RCC 7860 (cell line): ENCODE results near the gene GPX5.
"Not testable (repeated sequence)": the region's sequence is repeated elsewhere in the genome, so short reads cannot be mapped to it uniquely, and the experiment has no call there.

Source experiments
- DNase-seq: peaks from one replicate; pipeline ENCODE4 v3.0.0-alpha.2; 2015; ENCODE audit warnings: low spot score
- FAIRE-seq: peaks from 2 replicates; lab custom pipeline; 2012; peaks lifted over from hg19 to GRCh38; lab: Jason Lieb, UNC

GPX5 gene, protein sequence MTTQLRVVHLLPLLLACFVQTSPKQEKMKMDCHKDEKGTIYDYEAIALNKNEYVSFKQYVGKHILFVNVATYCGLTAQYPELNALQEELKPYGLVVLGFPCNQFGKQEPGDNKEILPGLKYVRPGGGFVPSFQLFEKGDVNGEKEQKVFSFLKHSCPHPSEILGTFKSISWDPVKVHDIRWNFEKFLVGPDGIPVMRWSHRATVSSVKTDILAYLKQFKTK

GRCh38 chr6:28525496-28526039 is at the start of gene GPX5:
TSS of gene GPX5 (plus strand) at chr6:28525881. CDS start at chr6:28526014, 133 bp downstream.
- no peak for FAIRE-seq

DNA sequence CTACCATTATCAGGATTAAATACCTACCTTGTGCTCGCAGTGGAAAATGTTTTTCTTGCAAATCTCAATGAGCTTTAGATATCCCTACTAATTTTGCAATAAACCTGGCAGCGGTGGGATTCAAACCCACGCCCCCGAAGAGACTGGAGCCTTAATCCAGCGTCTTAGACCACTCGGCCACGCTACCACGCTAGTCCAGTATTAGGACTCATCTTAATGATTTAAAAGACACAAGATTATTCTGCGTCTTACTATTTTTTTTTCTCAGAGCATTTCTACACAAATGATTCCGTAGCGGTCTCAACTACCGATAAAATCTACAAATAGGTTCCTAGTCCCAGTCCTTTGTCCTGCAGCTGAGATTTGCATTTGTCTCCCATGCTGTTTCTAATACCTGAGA is 47.2 kb upstream of the GPX5 start:
- no peak for FAIRE-seq
- no peak for DNase-seq

More at GRCh38 chr6:28525496-28526039, at the start of gene GPX5:
- DNase-seq: peak; percentile 9

- DNase-seq: no peak
- FAIRE-seq: no peak
Observed at GRCh38 chr6:28480253-28480932, 45.3 kb upstream of the GPX5 start.

GRCh38 chr6:28485482-28485881 is 40.2 kb upstream of the GPX5 start:
- FAIRE-seq (no peak), DNase-seq (no peak)

DNA sequence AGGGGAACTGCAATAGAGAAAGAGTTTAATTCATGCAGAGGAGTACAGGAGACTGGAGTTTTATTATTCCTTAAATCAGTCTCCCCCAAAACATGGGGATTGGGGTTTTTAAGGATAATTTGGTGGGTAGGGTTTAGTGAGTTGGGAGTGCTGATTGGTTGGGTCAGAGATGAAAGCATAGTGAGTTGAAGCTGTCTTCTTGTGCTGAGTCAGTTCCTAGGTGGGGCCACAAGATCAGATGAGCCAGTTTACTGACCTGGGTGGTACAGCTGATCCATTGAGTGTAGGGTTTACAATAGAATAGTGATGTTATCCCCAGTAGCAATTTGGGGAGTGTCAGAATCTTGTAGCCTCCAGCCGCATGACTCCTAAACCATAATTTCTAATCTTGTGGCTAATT is 39.1 kb upstream of the GPX5 start:
- FAIRE-seq: no peak
- DNase-seq: no peak

DNA sequence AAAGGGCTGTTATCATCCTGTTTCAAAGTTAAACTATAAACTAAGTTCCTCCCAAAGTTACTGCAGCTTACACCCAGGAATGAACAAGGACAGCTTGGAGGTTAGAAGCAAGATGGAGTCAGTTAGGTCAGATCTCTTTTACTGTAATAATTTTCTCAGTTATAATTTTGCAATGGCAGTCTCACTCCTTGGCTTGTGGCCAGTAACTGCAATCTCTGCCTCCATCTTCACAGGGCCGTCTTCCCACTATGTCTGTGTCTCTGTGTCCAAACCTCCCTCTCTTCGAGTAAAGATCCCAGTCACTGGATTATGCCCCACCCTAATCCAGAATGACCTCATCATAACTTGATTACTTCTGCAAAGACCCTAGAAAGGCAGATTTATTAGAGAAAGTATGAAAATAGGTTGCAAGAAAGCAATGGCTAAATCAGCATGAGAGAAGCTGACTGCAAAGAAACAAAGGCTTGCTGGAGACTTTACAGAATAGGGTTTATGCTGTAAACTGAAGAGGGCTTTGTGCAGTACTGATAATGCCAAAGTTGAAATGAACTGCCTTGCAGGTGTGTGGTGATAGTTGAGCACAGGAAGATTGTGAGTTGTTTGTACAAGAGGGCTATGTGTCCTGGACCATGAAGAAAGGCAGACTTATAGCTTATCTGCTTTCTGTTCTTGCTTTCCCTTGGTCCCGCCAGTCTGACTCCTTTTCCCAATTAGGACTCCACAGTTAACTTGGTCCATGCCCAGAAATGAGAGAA is 38.5 kb upstream of the GPX5 start:
- FAIRE-seq (no peak), DNase-seq (no peak)

- DNase-seq: peak; percentile 64
- FAIRE-seq: no peak
Observed at GRCh38 chr6:28488916-28489365, 36.7 kb upstream of the GPX5 start.

DNA sequence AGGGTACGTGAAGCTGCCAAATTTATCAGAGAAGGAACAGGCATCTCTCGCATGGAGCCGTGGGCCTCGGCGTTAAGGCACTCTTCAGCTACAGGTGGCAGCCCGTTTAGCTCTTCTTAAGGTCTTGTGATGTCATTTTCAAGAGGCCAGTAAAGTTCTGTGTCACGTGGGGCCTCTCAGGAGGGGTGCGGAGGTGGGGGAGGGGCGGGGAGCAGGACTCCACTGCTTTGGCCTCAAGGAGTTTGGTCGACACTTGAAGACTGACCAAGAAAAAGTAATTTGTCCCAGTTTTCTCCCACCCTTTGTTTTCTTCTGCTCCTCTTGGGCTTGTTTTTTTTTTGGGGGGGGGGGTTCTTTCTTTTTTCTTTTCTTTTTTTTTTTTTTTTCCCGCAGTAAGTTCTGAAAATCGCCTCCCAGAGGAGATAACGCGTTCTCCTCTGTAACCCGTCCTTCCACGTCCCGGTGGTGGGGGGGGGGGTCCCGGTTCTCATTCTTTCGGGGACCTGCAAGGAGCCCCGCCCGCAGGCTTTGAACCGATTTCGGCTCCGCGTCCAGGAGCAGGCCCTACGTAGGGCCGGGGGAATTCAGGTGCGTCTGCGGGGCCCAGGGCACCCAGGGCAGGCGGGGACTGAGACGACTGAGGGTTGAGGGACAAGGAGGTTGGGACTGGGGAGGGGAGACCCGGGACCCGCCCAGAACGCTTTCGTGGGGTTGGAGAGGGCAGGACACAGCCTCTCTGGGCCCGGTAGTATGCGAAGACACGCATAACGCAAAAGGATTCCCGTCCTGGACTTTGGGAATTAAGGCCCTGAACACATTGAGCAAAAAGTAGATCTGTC is 36.1 kb upstream of the GPX5 start:
- peak; percentile 39 for DNase-seq
- no peak for FAIRE-seq

DNA sequence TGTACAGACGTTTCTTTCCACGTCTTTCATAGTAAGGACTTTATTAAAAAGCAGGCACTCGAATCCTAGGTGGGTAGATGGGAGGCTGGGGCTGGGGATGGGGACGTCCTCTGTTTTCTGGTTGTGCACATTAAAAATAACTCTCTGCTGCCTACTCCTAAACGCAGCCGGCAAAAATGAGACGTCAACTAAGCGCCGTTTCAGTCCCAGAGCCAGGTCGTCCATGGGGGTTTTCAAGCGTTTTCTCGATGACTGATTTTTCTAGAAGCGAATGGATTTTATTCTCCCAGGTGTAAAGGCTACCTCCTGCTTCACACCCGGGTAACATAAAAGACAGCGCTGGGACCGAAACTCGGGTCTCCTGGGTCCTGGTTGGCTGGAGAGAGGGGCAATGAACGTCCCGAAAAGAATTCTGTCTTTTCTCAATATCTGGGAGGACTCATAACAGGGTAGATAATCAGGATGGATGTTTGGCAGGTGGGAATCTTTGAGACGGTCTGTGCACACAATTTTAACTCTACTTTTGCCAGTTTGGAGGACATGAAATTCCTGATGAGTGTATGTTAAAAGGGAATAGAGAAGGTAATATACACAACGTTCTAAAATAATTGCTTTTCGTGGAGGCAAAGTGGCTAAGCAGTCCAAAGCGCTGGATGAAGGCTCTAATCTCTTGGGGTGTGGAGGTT is 35.3 kb upstream of the GPX5 start:
- no peak for DNase-seq
- FAIRE-seq: no peak

DNA sequence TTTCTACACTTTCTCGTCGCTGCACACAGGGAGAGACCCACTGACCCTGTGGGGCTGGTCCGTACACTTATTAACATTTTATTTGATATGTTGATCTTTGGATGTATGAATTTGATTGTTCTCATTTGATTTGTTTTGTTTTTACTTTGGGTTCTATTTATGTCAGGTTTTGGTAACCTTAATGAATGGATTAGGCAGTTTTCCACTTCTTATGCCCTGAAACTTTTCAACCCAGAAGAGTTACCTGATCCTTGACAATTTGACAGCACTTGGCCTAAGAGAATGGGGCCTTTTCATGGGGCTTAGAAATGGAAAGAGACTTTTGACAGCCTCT is 33.7 kb upstream of the GPX5 start:
- FAIRE-seq: no peak
- DNase-seq: no peak

DNA sequence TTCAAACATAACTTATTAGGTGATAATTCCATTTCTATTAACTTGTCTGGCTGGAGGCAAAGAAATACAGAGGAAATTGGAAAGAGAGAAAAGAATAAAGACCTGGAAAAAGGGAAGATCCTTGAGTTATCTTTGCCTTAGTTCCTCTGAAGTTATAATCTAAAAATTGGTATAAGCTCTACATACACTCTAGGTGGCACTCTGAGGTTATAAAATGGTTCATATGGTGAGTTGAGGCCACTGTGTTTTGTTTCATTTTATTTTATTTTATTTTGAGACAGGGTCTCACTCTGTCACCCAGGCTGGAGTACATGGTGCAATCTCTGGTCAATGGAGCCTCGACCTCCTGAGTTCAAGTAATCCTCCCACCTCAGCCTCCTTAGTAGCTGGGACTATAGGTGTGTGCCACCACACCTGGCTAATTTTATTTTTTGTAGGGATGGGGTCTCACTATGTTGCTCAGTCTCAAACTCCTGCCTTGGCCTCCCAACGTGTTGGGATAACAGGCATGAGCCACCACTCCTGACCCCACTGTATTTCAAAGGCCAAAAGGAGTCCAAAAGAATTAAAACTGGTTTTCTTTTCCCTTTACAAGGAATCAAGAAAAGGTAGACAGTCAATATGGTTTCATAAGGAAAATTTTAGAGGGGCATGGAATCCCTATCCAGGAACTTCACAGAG is 29.4 kb upstream of the GPX5 start:
- FAIRE-seq (no peak), DNase-seq (no peak)

DNA sequence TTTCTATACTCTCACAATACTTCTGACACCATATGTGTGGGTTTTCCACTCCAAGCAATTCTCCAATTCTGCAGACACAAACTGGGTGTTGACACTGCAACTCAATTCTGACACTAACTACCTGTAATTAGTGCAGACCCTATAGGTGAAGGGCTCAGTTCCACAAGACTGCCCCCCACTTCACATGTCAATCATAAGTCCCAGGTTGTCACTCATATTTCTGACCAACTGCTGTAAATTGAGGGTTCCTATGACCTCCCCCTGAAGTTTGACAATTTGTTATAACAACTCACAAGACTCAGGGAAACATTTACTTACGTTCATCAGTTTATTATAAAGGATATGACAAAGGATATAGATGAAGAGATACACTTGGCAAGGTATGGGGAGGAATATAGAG is 28.4 kb upstream of the GPX5 start:
- FAIRE-seq (no peak), DNase-seq (no peak)

DNA sequence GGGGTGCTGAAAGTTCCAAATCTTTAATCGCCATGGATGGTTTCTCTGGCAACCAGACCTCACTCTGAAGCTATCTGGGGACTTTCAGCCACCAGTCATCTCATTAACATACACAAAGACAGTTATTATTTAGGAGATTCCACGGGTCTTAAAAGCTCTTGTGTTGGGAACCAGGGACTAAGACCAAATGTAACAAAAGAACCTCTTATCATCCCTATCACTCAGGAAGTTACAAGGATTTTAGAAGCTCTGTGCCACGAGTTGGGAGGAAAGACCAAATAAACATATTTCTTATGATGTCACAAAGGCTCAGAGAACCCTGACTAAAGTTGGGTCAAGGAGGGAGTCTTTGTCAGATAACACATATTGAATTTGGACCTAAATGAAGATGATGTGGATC is 27.8 kb upstream of the GPX5 start:
- DNase-seq (no peak), FAIRE-seq (no peak)

GRCh38 chr6:28501259-28501658 is 24.4 kb upstream of the GPX5 start:
- DNase-seq: no peak
- FAIRE-seq: no peak

DNA sequence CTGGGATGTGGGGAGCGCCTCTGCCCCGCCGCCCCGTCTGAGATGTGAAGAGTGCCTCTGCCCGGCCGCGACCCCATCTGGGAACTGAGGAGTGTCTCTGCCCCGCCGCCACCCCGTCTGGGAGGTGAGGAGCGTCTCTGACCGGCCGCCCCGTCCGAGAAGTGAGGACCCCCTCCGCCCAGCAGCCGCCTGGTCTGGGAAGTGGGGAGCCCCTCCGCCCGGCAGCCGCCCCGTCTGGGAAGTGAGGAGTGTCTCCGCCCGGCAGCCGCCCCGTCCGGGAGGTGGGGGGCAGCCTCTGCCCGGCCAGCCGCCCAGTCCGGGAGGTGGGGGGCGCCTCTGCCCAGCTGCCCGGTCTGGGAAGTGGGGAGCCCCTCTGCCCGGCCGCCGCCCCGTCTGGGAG is 23.5 kb upstream of the GPX5 start:
- FAIRE-seq, DNase-seq: not testable (repeated sequence)

DNA sequence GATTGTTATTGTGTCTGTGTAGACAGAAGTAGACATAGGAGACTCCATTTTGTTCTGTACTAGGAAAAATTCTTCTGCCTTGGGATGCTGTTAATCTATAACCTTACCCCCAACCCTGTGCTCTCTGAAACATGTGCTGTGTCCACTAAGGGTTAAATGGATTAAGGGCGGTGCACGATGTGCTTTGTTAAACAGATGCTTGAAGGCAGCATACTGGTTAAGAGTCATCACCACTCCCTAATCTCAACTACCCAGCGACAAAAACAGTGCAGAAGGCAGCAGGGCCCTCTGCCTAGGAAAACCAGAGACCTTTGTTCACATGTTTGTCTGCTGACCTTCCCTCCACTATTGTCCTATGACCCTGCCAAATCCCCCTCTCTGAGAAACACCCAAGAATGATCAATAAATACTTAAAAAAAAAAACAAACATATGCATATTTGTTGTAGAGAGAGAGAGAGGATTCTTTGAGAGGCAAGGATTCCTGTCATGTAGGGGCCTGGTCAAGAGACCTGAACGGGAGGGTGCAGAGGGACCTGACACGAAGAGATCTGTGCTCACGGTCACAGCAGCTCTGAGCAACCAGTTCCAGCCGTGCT is 22.9 kb upstream of the GPX5 start:
- not testable (repeated sequence) for FAIRE-seq

DNA sequence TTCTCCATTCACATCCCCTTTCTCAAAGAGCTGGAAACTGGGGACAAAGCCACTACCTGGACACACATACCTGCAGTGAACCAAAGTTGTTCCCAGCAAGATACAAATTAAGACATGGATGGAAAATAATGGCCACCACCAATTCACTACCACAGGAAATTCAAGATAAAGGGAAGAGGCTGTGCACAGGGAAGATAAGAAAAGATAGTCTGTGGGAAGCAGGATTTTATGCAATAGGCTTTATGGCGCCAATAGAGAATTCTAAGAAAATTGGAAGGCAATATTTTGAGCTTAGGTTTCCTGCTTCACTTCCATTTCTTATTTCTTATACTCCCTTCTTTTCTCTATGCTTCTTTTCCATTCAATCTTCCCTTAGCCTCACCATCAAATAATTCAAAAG is 19.9 kb upstream of the GPX5 start:
- DNase-seq: no peak
- FAIRE-seq: no peak

More for the DNA sequence above, 22.9 kb upstream of the GPX5 start:
- DNase-seq: not testable (repeated sequence)

GRCh38 chr6:28506807-28507475 is 18.7 kb upstream of the GPX5 start:
- FAIRE-seq (no peak), DNase-seq (no peak)
